ENCODE data around the gene CACNA1C.
"Not testable (repeated sequence)": the region's sequence is repeated elsewhere in the genome, so short reads cannot be mapped to it uniquely, and the experiment has no call there.

CACNA1C gene

DNA sequence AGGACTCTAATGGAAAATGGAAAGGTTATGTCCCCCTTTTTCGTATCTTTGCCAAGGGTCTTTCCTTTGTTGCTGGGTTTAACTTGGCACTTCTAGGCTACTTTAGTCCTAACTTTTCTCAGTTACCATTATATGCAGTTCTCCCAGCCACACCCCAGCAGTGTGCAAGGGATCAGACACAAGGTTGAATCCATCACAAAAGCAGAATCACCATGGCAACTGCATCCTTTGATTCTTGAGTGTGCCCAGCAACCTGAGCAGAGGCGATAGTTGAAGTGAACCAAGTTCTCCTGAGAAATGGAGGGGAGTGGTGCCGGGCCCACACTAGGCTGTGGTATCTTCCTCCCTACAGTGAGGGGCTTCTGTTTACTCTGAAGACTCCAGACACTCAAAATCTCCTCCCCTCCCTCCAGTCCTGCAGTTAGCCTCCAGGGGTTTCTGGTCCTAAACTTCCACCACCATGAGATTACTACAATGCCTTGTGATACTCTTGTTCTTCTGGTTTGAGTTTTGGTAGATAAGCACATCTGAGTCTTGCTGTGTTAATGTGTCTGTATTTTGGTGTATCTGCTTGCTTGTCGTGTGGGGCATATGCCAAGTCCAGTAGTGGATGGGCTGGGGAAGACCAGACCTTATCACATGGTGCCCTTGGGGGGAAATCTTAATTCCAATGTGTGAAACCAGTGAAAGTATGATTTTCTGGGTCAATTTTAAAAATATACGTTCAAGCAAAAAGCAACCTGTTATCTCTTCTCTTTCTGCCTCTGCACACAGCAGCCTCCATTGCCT is 183.9 kb downstream of the CACNA1C start:
- DNase-seq = no peak

DNA sequence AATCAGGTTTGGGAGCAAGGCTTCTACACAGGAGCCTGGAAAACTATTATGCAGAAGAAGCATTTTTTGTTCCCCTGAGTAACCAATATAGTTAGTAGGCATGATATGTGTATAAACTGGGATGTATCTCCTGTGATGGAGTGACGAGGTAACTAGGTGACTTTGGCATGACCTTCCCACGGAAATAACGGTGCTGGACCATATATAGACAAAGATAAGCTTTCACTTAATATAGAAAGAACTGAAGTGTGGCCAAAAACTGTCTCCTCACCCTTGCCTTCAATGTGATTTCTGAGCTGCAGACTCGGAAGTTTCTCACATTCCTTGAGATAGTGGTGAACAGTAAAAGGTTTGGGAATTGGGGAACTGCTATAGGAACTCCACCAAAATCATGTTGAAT is 185.3 kb downstream of the CACNA1C start:
- DNase-seq = no peak

GRCh38 chr12:2239381-2239871 is 186.6 kb downstream of the CACNA1C start:
- no peak for DNase-seq

- no peak for DNase-seq
These were observed 187.6 kb downstream of the CACNA1C start for GRCh38 chr12:2240390-2240789.

DNA sequence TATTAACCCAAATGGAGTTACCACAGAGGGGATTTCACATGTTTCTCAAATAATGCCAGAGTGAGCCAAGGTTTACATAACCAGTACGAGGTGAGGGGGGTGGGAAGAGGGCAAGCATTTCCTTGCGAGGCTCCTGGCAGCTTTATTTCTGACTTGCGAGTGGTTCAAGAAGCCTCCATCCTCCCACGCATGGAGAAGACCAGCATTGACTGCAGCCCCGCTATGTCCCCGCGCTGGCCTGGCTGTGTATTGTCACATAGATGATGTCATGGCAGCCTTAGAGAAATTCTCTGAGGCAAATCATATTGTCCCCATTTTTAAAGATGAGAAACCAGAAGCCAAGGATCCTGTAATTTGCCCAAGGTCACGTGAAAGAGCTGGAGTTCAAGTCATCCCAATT is 188.2 kb downstream of the CACNA1C start:
- no peak for DNase-seq

DNA sequence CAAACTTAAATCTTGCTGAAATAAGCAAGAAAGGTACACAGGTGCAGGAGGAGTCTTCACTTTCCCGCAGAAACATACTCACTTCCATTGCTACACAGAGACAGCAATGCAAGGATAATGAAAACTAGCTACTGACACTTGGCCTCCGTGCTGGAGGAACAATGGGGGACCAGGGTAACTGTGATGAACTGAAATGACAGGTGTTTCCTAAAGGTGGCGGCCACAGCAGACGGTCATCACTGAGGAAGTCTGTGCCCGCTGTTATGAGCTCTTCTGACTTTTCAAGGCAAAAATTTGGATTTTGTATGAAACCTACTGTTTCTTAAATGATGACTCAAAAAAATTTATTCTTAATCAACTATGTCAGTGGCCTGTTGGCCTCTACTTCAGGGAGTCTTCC is 189.4 kb downstream of the CACNA1C start:
- no peak for DNase-seq

GRCh38 chr12:2242816-2243215 is 190.0 kb downstream of the CACNA1C start:
- DNase-seq = no peak

GRCh38 chr12:2243275-2243674 is 190.5 kb downstream of the CACNA1C start:
- DNase-seq = no peak

GRCh38 chr12:2244013-2244861 is 191.4 kb downstream of the CACNA1C start:
- DNase-seq = peak; percentile 8

- no peak for DNase-seq
These were observed 193.6 kb downstream of the CACNA1C start for GRCh38 chr12:2246358-2246757.

GRCh38 chr12:2247120-2247519 is 194.3 kb downstream of the CACNA1C start:
- no peak for DNase-seq

- no peak for DNase-seq
These were observed 194.8 kb downstream of the CACNA1C start for GRCh38 chr12:2247596-2247995.

- no peak for DNase-seq
These were observed 195.5 kb downstream of the CACNA1C start for GRCh38 chr12:2248087-2248900.

- peak; percentile 75 for DNase-seq
These were observed 196.2 kb downstream of the CACNA1C start for GRCh38 chr12:2248901-2249381.

GRCh38 chr12:2250797-2251196 is 198.0 kb downstream of the CACNA1C start:
- no peak for DNase-seq

DNA sequence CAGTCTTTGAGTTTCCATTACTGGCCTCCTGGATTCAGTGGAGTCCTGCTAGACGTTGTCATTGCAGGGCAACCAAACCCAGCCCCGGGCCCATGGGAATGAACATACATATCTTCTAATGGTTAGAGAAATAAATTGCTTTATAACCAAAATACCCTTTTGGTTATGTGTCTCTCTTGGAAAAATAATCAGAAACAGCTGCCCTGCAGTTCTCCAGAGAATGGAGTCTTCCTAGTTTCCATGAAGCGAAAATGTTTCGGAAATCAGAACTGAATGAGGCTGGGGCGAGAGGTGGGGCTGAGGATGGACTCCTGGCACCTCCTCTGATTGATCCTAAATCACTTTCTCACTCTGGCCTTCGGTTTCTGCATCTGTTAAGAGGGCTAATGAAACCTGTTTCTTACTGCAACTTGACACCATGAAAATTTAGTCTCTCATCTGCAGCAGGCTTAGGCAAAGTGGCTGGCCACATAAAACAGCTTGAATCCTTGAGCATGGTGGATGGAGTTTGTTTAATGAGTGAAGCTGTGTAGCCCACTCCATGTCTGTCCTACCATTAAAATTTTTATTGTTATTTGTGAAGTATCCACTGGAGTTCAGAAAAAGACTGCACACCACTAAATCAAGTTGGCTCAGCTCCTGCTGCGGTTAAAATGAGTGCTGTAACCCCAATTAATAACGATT is 198.9 kb downstream of the CACNA1C start:
- peak; percentile 20 for DNase-seq

- no peak for DNase-seq
These were observed 202.5 kb downstream of the CACNA1C start for GRCh38 chr12:2255311-2255710.

DNA sequence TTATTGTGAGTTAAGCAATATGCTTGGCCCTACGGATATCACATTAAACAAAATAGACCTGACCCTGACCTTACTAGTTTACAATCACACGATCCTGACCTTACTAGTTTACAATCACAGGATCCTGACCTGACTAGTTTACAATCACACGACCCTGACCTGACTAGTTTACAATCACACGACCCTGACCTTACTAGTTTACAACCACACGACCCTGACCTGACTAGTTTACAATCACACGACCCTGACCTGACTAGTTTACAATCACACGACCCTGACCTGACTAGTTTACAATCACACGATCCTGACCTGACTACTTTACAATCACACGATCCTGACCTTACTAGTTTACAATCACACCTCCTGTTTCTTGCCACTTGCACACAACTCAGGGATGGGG is 202.9 kb downstream of the CACNA1C start:
- not testable (repeated sequence) for DNase-seq

- DNase-seq = no peak
These were observed 203.7 kb downstream of the CACNA1C start for GRCh38 chr12:2256453-2256852.

GRCh38 chr12:2256915-2257314 is 204.1 kb downstream of the CACNA1C start:
- DNase-seq = no peak

DNA sequence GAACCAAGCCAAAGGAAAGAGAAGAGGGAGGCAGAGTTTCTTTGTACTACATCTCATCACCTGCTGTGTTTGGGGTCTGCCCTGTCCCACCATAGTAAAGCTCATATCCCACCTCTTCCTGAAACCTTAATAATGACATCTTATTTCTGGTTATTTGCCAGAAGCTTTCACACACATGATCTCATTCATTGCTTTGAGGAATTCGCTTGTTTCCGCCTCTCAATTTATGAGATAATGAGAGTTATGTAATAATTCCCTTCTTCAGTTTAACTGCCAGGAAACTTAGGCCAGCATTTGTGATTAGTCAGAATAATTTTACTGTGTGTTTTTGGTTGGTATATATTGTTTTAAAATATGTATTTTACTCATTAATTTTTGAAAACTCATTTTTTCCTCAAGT is 205.2 kb downstream of the CACNA1C start:
- no peak for DNase-seq

- no peak for DNase-seq
These were observed 206.6 kb downstream of the CACNA1C start for GRCh38 chr12:2259369-2259768.

Measured in DMS153 (cell line).